GM18868 (cell line): ENCODE results near the gene SLC7A14.
A peak's percentile ranks its signal among the peaks of the same experiment; 100 is the strongest.

ENCODE experiments used
- ATAC-seq: cut with Tn5 transposase; IDR thresholded peaks from one replicate; pipeline ENCODE4 v1.9.1; 2021; ENCODE audit warnings: mild to moderate bottlenecking, moderate library complexity; ENCODE audit not compliant: unreplicated experiment

Gene SLC7A14

GRCh38 chr3:170542704-170543103 is 43.2 kb downstream of the SLC7A14 start:
- no peak for ATAC-seq

GRCh38 chr3:170539897-170540296 is 46.0 kb downstream of the SLC7A14 start:
- no peak for ATAC-seq

GRCh38 chr3:170536712-170537111 is 49.2 kb downstream of the SLC7A14 start:
- ATAC-seq: no peak

DNA sequence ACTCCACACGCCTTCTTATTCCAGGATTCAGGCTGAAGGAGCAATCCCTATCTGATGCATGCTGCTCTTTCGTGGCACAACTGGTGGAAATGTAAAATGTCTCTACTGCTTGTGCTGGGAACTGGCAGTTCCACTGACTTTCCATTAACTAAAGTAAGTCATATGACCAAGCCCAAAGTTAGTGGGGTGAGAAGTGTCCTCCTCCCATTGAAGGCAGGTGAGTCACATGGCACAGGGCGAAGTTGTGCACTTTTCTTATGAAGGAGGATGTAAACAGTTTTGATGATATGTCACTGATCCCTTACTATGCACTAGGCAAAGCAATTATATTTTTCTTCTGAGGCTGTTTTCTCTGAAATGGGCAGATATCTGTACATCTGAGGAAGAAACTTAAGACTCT is 51.6 kb downstream of the SLC7A14 start:
- ATAC-seq: no peak

DNA sequence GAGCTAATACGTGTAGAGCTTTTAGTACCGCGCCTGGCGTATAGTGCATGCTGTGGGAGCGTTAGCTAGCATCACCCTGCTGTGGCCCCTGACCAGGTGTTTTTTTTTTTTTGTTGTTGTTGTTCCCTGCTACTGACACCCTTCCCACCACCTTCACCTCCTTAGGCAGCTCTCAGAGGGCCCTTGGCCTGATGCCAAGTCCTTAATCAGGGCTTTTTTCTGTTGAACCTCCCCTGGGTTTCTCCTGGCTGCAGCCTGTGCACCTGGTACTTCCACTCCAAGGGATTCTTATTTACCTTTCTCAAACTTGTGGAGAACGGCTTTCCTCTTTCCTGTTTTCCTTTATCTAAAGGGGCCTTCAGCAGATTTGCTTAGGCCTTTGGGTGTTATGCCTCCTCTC is 53.3 kb downstream of the SLC7A14 start:
- no peak for ATAC-seq

DNA sequence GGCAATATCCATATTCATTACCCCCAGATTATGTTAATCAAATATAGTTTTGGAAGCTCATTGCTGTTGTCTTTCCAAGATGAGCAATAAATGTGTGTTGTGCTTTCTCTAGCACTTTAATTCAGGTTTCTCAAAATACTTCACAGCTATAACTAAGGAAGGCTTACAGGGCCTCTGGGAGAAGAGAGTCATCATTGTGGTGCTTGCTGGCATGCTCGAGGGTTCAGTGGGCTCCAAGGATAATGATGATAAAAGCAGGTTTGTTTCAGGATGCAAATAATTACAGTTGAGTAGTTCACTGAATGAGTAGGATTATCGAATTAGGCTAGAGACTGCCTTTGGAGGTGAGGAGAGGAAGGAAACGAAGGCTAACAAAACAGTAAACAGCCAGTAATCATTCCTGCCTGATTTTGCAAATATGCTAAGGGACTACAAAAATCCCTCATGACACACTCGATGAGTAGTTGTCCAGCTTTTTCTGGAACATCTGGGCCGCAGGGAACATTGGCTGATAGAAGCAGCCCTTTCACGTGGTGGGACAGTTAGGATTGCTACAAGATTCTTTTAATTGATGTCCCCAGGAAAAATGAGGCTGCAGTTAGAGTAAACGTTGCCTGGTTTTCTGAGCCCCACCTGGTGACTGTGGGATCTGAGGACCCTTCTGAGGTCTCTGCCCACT is 54.1 kb downstream of the SLC7A14 start:
- no peak for ATAC-seq

DNA sequence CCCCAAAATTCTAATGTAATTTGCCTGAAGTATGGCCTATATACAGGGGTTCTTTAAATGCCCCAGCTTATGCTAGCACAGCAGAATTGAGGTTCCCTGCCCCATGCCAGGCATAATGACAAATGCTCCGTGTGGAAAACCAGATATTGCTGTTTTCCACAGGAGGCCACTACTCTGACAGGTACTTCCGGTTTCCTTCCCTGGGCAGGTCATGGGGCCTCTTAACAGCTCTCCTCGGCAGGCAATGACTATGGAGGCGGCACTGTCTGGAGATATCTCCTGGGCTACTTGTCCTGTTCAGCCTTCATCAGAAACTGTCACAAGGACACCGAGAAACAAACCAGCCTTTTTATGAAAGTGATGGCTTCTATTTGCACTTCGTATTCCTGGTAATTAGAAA is 54.8 kb downstream of the SLC7A14 start:
- ATAC-seq: no peak

- ATAC-seq: no peak
Observed at GRCh38 chr3:170529912-170530311, 56.0 kb downstream of the SLC7A14 start.

GRCh38 chr3:170529346-170529745 is 56.5 kb downstream of the SLC7A14 start:
- no peak for ATAC-seq

GRCh38 chr3:170528726-170529125 is 57.1 kb downstream of the SLC7A14 start:
- ATAC-seq: no peak

- no peak for ATAC-seq
Observed at GRCh38 chr3:170524073-170524472, 61.8 kb downstream of the SLC7A14 start.

GRCh38 chr3:170523248-170523647 is 62.6 kb downstream of the SLC7A14 start:
- peak; percentile 69 for ATAC-seq

GRCh38 chr3:170522201-170522600 is 63.7 kb downstream of the SLC7A14 start:
- ATAC-seq: no peak

- no peak for ATAC-seq
Observed at GRCh38 chr3:170520996-170521395, 64.9 kb downstream of the SLC7A14 start.

DNA sequence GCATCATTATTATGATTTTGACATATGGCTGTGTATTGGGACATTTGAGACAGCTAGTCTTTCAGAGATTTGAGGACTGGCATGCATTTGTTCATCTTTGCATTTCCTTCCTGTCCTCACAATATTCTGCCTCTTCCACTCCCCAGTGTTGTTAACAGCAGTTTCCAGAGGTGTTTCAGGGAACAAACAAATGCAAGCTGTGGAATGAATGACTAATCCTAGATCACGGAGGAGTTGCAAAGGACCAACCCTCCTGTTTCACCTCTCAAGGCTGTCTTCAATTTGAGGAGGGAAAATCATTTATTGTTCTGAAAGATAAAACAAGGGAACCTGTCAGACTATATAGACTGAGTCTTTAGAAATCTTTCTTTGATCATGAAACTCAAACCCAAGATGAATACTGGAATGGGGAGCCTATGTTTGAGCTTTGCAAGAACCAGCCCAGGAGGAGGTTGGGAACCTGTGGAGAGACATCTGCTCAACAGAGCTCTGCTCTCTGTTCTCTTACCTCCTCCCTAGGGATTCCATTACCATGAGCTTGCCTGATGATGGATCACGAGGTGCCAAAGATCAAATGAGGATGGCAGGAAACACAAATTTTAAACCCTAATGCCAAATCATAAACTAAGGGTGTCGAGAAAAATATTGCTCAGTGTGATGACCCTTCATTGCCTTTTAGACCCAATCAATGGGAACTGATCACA is 68.5 kb downstream of the SLC7A14 start:
- ATAC-seq: no peak

- no peak for ATAC-seq
Observed at GRCh38 chr3:170513642-170514041, 72.2 kb downstream of the SLC7A14 start.

DNA sequence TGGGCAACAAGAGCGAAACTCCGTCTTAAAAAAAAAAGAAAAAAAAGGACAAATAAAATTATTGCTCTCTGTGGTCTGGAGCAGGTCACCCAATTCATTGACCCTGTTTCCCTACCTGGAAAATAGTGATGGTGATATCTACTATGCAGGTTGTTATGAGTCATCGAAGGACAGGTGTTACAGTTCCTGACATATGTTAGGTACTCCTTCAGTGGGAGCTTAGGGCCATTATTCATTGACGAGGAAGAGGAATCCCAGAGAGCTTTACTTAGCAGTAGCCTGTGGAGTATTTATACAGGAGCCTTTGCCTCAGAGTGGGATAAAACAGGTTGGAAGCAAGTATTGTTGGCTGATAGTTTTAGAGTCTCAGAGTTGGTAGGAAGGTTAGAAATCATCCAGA is 74.5 kb downstream of the SLC7A14 start:
- no peak for ATAC-seq

GRCh38 chr3:170508839-170509238 is 77.0 kb downstream of the SLC7A14 start:
- no peak for ATAC-seq

GRCh38 chr3:170508291-170508690 is 77.6 kb downstream of the SLC7A14 start:
- ATAC-seq: no peak

DNA sequence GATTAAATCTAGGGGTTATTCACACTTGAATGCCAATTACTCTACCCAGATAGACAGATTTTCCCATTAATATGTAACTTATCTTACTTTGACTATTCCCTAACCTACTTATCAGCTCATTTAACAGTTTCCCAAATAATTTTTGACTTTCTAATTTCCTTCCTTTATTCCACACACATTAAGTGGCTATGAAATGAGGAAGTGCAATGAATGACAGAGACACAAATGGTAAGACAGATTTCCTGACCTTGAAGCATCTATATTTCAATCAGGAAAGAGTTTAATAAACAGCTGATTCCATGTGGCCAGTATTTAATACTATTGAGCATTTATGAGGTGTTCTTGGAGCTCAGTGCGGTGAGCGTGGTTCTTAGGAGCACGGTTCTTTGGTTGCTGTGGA is 78.8 kb downstream of the SLC7A14 start:
- ATAC-seq: no peak

GRCh38 chr3:170506556-170506955 is 79.3 kb downstream of the SLC7A14 start:
- no peak for ATAC-seq

DNA sequence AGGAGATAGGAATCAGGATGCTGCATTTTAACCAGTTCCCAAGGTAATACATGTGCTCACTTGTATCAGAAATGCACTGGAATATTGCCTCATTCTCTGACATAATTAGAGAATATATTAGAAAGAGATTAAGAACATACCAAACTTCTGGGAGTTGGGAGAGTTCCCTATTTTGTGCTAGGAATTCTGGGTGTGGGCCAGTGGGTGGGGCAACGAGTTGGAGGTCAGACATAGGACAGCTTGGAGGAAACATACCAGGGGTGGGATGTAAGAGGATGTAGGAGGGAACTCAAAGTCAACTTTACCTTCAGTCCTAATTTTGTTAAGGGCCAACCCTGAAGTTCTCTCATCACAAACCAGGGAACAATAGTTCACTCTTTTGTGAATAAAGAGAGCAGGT is 83.6 kb downstream of the SLC7A14 start:
- ATAC-seq: no peak

- no peak for ATAC-seq
Observed at GRCh38 chr3:170500995-170501394, 84.9 kb downstream of the SLC7A14 start.
